KBM-7 (cell line): ENCODE measurements around the gene AKT1S1.
A peak's percentile ranks its signal among the peaks of the same experiment; 100 is the strongest.

Experiments used
- DNase-seq: peaks from one replicate; pipeline ENCODE4 v3.0.0-alpha.2; 2015
- in situ Hi-C: fragments of 300-500 bp; cut with MboI; formaldehyde crosslinking; loops from 2 replicates; pipeline ENCODE4 v1.14.3; 2020; ENCODE audit warnings: low sequenced_read_pairs, low pct_unique_long_range_greater_than_20kb, mixed read lengths

Gene AKT1S1

GRCh38 chr19:49858088-49858985 is 18.8 kb downstream of the AKT1S1 start:
- no peak for DNase-seq
- in situ Hi-C loops: no loop called here

GRCh38 chr19:49857838-49858087 is 19.4 kb downstream of the AKT1S1 start:
- in situ Hi-C loops: no loop called here
- DNase-seq: no peak

- in situ Hi-C loops: no loop called here
- no peak for DNase-seq
Measured at GRCh38 chr19:49857061-49857837, 19.9 kb downstream of the AKT1S1 start.

- no peak for DNase-seq
- in situ Hi-C loops: no loop called here
Measured at GRCh38 chr19:49856574-49857021, 20.6 kb downstream of the AKT1S1 start.

DNA sequence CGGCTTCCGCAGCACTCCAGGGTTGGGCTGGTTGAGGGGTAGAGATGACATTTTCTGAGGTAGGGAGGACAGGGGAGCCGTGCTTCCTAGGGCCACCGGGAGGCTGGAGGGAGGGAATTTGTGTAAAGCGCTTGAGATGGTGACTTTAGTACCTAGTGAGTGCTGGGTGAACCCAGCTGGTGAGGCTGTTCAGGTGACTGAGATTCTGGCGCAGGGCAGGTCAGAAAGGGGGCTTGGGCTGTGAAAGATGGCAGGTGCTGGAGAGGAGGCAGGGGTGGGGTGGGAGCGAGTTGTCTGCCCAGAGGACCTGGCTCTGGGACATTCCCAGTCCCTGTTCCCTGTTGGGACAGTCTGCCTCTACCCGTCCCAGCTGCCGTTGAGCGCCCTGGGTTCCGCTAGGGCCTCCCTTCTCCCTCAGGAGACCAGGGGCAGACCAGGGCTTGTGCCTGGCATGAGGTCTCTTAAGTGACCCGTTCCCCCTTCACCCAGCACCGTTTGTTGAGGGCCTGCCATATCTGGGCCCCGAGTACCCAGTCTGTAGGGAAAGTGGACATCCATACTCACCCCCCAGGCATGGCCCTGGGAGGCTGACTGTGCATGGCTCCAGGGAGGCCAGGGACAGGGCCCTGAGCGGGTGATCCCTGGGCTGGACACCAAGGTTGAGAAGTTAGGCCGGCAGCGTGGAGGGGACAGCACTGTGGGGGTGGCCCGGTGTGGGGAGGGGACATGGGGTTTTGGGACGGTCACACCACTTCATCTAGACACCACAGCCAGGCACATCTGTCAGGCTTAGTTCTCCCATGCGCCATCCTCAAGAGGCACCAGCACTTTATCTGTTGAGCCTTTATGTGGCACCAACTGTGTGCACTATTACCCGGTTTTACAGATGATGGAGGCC is 21.2 kb downstream of the AKT1S1 start:
- DNase-seq: no peak
- in situ Hi-C loops: no loop called here

DNA sequence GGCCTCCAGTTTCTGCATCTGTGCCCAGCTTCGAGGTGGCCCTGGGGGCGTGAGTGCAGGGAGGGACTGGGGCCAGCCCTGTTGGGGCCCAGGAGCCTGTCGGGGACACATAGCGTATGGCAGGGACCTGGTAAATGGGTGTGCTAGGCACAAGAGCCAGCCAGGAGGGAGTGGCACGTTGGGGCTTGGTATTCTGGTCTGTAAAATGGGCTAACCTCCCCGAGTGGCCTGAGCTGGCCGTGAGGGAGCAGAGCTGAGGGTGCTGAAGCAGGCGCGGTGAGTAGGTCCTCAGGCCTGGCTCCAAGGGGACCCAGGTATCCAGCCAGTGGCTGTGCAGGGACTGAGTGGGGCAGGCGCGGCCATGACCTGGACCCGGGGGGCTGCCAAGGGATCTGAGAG is 21.9 kb downstream of the AKT1S1 start:
- in situ Hi-C loops: no loop called here
- no peak for DNase-seq

DNA sequence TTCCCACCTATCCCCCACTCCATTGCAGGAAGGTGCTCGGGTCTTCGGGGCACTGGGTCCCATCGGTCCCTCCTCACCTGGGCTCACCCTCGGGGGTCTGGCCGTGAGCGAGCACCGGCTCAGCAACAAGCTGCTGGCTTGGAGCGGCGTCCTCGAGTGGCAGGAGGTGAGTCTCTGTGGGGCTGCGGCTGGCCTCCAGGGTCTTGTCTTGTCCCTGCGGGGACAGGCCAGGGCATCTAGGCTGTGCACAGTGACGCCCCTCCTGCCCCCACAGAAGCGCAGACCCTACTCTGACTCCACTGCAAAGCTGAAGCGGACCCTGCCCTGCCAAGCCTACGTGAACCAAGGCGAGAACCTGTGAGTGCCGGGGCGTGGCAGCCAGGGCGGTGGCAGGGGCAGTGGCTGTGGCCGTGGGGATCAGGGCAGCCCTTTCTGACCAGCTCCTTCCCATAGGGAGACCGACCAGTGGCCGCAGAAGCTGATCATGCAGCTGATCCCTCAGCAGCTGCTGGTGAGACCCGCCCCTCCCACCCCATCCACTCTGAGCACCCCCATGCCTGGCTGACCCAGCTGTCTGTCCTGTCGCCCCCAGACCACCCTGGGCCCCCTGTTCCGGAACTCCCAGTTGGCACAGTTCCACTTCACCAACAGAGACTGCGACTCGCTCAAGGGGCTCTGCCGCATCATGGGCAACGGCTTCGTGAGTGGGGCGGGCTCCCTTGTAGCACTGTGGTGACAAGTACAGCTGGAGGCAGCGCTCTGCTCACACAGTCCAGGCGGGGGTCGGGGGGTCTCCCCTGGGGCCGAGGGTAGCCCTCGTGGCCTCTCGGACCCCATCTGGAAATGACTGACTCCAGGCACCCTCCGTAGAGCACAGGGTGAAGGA is 22.5 kb downstream of the AKT1S1 start:
- DNase-seq: no peak
- in situ Hi-C loops: no loop called here

- in situ Hi-C loops: no loop called here
- no peak for DNase-seq
Measured at GRCh38 chr19:49853852-49854377, 23.2 kb downstream of the AKT1S1 start.

DNA sequence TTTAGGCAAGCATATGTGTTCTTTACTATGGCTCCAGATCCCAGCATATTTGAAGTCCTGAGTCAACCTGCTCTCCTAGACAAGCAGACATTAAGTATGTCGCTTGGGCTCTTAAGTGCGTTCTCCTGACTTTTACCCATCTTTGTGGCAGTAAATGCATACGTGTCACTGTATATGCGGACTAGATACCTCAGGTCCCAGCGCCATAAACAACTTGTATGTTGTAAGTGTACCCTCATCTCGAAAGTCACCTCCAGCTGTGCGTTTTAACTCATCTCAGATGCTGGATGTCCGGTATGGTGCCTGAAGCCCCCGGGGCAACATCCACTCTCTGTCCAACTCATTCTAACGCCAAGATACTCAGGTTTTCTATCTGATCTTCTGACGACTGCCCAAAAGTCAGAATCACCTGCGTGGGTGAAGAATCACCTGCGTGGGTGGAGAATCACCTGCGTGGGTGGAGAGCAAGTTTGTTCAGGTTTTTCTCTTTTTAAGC is 24.5 kb downstream of the AKT1S1 start:
- in situ Hi-C loops: no loop called here
- DNase-seq: no peak

DNA sequence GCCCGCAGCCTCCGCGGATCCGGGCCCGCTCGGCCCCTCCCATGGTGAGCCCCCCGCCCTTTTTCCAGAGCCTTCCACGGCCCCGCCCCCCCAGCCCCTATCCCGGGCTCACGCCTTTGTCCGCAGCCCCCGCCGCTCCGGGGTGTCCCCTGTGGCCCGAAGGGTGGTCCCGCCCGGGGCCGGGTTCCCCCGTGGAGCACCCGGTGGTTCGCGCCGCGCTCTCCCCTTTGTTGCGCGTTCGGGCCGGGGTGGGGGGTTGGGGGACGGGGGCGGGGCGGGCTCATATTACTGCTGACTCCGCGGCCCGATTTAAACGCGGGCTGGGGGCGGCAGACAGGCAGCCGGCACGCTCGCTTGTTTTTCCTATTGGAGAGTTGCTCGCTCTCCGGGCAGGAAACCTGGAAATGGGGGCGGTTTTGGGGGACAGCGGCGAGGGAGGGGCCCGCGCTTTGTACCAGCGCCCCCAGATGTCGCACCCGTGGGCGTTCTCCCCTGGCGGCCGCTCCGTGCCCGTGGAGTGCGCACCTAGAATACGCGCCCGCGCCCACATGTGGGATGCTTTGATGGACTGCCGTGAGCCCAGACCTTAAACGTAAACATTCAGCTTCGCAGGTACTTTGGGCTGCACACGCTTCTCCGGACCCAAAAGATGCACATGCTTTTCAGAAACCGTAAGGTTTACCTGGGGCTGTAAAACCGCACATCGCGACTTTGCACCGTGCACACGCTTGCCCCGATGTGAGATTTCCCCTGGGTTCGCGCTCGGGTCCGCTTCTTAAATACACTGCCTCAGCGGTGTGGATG is 25.5 kb downstream of the AKT1S1 start:
- DNase-seq: no peak

GRCh38 chr19:49850487-49851342 is 26.4 kb downstream of the AKT1S1 start, which contains the start of gene PTOV1:
Gene PTOV1 (plus strand): TSS chr19:49851159.
- in situ Hi-C loops: no loop called here
- peak; percentile 92 for DNase-seq

More for the DNA sequence above, 25.5 kb downstream of the AKT1S1 start:
- in situ Hi-C loops: no loop called here

DNA sequence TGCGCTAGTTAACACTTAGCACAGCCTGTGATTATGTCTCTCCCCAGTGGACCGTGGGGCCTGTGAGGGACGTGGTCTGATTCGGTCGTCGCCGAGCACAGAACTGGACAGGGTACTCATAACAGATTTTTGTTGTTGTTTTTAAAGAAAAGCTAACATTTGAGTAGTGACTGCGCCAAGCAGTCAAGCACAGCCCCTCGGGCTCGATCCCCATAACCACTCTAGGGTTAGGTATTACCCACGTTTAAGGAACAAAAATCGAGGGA is 27.0 kb downstream of the AKT1S1 start:
- no peak for DNase-seq
- in situ Hi-C loops: no loop called here

- in situ Hi-C loops: no loop called here
- no peak for DNase-seq
Measured at GRCh38 chr19:49849433-49850220, 27.5 kb downstream of the AKT1S1 start.

DNA sequence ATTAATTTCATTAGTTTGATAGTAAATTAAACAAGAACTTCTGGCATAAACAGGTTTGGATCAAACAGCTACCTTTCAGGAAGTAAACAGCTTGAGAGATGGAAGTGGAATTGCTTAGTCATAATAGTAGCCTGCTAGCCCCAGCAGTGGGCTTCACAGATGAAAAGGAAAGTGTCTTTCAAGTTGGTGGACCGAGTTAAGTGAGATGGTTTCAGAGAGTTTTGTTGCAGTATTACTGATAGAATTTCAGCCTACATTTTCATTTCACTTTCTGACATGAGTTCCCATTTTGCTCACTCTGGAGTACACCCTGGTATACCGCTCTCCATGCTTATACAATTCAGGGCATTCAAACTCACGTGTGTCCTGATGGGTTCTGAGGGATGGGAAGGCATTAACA is 28.2 kb downstream of the AKT1S1 start:
- DNase-seq: no peak
- in situ Hi-C loops: no loop called here

- peak; percentile 64 for DNase-seq
- in situ Hi-C loops: no loop called here
Measured at GRCh38 chr19:49847731-49848696, 29.1 kb downstream of the AKT1S1 start.
